Gastroesophageal sphincter (tissue), 4 donors: ENCODE data around the gene XPA. TPM values are rescaled to one million over a fixed set of nuclear protein-coding genes. Genes with fewer than 3 reads are reported as not detected.
A peak's percentile ranks its signal among the peaks of the same experiment; 100 is the strongest.

ENCODE experiments used
- ATAC-seq: fragments of 150-250 bp; one replicate; pipeline ENCODE4 v1.9.1; 2016; ENCODE audit warnings: mild to moderate bottlenecking, moderate library complexity
- H3K27ac ChIP-seq, 4 donors: fragments of 200-600 bp; sonication (generic) in 3 of 4; 1 replicate in 3 of 4; 2 replicates in 1 of 4; pipeline ENCODE4 v1.5.1; 2016 to 2019
- H3K27me3 ChIP-seq: fragments of 200-600 bp; sonication (generic); one replicate; pipeline ENCODE4 v1.5.1; 2019
- H3K36me3 ChIP-seq, 2 donors: fragments of 200-600 bp; sonication (generic); one replicate each; pipeline ENCODE4 v1.5.1; 2019; ENCODE audit warnings: control low read depth in 1 of 2
- H3K4me1 ChIP-seq, 3 donors: fragments of 200-600 bp; sonication (generic); 1 replicate in 2 of 3; 2 replicates in 1 of 3; pipeline ENCODE4 v1.5.1; 2016 to 2019; ENCODE audit warnings: control low read depth in 2 of 3
- H3K4me3 ChIP-seq, 2 donors: fragments of 200-600 bp; sonication (generic); one replicate each; pipeline ENCODE4 v1.5.1; 2019; ENCODE audit warnings: mild to moderate bottlenecking in 1 of 2, moderate library complexity in 1 of 2
- H3K9me3 ChIP-seq, 3 donors: fragments of 200-600 bp; sonication (generic); one replicate each; pipeline ENCODE4 v1.5.1; 2017 to 2019; ENCODE audit warnings: control low read depth in 2 of 3
- EP300 ChIP-seq: sonication (generic); formaldehyde crosslinking; IDR thresholded peaks from one replicate; pipeline ENCODE4 v1.6.1; 2017; ENCODE audit warnings: antibody characterized with exemption, mild to moderate bottlenecking
- POLR2A ChIP-seq, 2 donors: fragments of 450-650 bp; IDR thresholded peaks; one replicate each; pipeline ENCODE4 v1.6.1; 2017; ENCODE audit warnings: antibody characterized with exemption in 2 of 2, mild to moderate bottlenecking in 2 of 2, moderate library complexity in 1 of 2
- POLR2AphosphoS5 ChIP-seq: sonication (generic); formaldehyde crosslinking; IDR thresholded peaks from one replicate; pipeline ENCODE4 v1.6.1; 2017; ENCODE audit warnings: antibody characterized with exemption
- WGBS, 2 donors: methylation state at CpG; one replicate each; pipeline ENCODE4 v1.1.5; 2018; ENCODE audit warnings: low coverage in 1 of 2; 5-methylcytosine and 5-hydroxymethylcytosine counted together
- total RNA-seq, 4 donors: library from RNA; depleted of rRNA; stranded (reverse); fragments of >200 nt; gene quantifications; one replicate each; pipeline ENCODE4 v1.1.0, GENCODE V29; 2016
- TF ChIP-seq, protein P1 (sequence below), 4 experiments: fragments of 200-600 bp in 2 of 4; fragments of 450-650 bp in 2 of 4; sonication (generic) in 1 of 4; IDR thresholded peaks; one replicate each; pipeline ENCODE4 v1.5.1; 2017 to 2019; ENCODE audit warnings: antibody characterized with exemption in 4 of 4, mild to moderate bottlenecking in 2 of 4, moderate library complexity in 2 of 4

Gene XPA
- total RNA-seq, 4 donors from 2014 or later, result 24.2 to 27.6 (median 25.8) TPM

DNA sequence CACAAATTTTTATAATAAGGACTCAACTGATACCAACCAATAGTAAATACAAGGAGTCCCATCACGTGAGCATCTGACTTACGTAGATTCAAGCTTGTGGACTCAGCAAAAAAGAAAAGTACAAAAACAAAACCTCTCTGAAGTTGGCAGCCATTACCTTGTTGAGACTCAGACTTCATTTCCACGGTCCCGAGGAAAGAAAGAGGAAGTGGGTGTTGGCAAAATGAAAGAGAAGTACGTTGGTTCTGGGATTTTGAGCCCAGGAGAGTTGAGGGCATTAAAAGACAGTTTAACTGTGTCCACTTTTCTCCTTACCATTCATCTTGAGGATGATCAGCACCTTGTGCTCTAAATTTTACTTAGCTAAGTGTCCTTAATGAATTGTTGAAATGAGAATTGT is 36.8 kb downstream of the XPA start:
- peak; percentile 28 for ATAC-seq
- no peaks in the 10 kb centered on the region for H3K9me3 ChIP-seq
- H3K4me1 ChIP-seq, result peaks cover 0 to 5% (median 0%) of the 10 kb centered on the region in 3 donors
- no peak overlapping the region for H3K27ac ChIP-seq
- TF ChIP-seq EP300 (no peak), POLR2AphosphoS5 (no peak), POLR2A (IDR thresholded peaks at IDR 0.05) (no peak)
- TF ChIP-seq, protein P1, sequence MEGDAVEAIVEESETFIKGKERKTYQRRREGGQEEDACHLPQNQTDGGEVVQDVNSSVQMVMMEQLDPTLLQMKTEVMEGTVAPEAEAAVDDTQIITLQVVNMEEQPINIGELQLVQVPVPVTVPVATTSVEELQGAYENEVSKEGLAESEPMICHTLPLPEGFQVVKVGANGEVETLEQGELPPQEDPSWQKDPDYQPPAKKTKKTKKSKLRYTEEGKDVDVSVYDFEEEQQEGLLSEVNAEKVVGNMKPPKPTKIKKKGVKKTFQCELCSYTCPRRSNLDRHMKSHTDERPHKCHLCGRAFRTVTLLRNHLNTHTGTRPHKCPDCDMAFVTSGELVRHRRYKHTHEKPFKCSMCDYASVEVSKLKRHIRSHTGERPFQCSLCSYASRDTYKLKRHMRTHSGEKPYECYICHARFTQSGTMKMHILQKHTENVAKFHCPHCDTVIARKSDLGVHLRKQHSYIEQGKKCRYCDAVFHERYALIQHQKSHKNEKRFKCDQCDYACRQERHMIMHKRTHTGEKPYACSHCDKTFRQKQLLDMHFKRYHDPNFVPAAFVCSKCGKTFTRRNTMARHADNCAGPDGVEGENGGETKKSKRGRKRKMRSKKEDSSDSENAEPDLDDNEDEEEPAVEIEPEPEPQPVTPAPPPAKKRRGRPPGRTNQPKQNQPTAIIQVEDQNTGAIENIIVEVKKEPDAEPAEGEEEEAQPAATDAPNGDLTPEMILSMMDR (IDR thresholded peaks at IDR 0.05), result no peak
- no peak overlapping the region for H3K4me3 ChIP-seq
- WGBS, 2 donors, result 57 to 81% methylated on average over 5 of the region's 5 CpGs
- H3K27me3 ChIP-seq, result no peaks in the 10 kb centered on the region
- H3K36me3 ChIP-seq, result peaks cover 10 to 100% of the 10 kb centered on the region in 2 donors

DNA sequence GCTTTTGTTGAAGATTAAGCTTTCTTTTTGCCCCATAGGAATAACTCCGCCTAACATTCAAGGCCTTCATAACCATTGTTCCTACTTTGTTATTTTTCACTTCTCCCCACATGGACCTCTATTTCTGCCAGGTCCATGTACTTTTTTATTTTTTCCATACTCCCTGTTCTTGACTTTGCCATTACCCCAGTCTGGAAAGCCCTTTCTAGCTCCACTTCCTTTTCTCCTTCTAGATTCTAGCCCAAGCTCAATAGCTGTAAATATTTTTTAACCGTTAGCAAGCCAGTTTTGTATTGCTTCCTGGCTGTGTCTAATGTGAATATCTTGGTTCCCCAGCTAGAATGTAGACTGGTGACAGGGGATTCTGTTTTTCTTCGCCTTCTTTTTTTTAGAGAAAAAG is 37.4 kb downstream of the XPA start:
- Histone ChIP-seq H3K36me3 (peaks cover 5 to 100% of the 10 kb centered on the region in 2 donors), H3K4me1 (peaks cover 0 to 5% (median 0%) of the 10 kb centered on the region in 3 donors), H3K27ac (peak overlapping the region in 1 of 4 donors; percentile 14), H3K4me3 (no peak overlapping the region), H3K9me3 (no peaks in the 10 kb centered on the region), H3K27me3 (no peaks in the 10 kb centered on the region)
- no peak for ATAC-seq
- TF ChIP-seq, protein P1 (IDR thresholded peaks at IDR 0.05), result no peak
- TF ChIP-seq POLR2AphosphoS5 (no peak), EP300 (no peak), POLR2A (IDR thresholded peaks at IDR 0.05) (no peak)
- 73 to 96% methylated on average over 3 of the region's 3 CpGs for WGBS, 2 donors

DNA sequence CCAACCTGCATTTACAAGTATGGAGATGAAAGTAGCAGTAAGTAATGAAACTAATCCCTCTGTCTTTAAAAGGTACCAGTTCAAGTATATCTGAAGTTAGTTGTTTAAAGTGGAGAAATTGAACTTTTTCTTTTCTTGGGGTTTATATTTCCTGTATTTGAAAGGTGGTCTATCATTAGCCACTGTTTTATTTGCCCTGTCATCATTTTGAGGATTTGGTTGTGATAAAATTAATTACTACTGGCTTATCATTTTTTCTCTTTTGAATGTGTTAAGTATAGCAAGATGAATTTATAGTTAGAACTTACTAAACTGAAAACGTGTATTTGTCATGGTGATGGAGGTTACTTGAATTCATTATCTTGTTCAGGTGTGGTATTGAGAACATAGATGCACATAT is 38.4 kb downstream of the XPA start:
- Histone ChIP-seq H3K4me1 (peaks cover 0 to 5% (median 0%) of the 10 kb centered on the region in 3 donors), H3K27ac (no peak overlapping the region), H3K27me3 (no peaks in the 10 kb centered on the region), H3K36me3 (peaks cover 7 to 100% of the 10 kb centered on the region in 2 donors), H3K4me3 (no peak overlapping the region), H3K9me3 (no peaks in the 10 kb centered on the region)
- ATAC-seq, result no peak
- WGBS, 2 donors, result 57 to 70% methylated on average over 1 of the region's 1 CpG
- TF ChIP-seq, protein P1 (IDR thresholded peaks at IDR 0.05), result no peak
- TF ChIP-seq POLR2A (IDR thresholded peaks at IDR 0.05), result no peak
- TF ChIP-seq POLR2AphosphoS5, result no peak
- no peak for TF ChIP-seq EP300

DNA sequence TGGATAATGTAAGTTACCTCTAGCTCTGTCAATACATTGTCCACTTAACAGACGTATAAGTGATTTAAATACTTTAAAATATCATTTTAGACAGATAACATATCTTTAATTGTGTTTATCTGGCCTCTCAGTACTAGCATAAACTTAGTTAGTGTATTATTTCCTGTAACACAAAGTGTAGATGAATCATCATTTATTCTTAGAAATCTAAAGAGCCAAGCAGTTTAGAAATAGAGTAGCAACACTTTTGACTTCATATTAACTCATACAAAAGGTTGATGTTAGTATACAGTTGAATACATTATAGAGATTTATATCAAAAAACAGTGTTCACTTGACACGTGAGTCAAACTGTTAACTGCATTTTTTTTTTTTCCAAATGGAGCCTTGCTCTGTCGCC is 45.5 kb downstream of the XPA start:
- ATAC-seq, result no peak
- H3K4me1 ChIP-seq, result no peaks in the 10 kb centered on the region
- H3K4me3 ChIP-seq, result no peak overlapping the region
- peaks cover 3 to 99% of the 10 kb centered on the region in 2 donors for H3K36me3 ChIP-seq
- no peaks in the 10 kb centered on the region for H3K27me3 ChIP-seq
- WGBS, 2 donors, result 74 to 75% methylated on average over 2 to 3 of the region's 3 CpGs
- no peak overlapping the region for H3K27ac ChIP-seq
- TF ChIP-seq POLR2A (IDR thresholded peaks at IDR 0.05), result no peak
- no peak for TF ChIP-seq EP300
- TF ChIP-seq POLR2AphosphoS5, result no peak
- TF ChIP-seq, protein P1 (IDR thresholded peaks at IDR 0.05), result no peak
- no peaks in the 10 kb centered on the region for H3K9me3 ChIP-seq

DNA sequence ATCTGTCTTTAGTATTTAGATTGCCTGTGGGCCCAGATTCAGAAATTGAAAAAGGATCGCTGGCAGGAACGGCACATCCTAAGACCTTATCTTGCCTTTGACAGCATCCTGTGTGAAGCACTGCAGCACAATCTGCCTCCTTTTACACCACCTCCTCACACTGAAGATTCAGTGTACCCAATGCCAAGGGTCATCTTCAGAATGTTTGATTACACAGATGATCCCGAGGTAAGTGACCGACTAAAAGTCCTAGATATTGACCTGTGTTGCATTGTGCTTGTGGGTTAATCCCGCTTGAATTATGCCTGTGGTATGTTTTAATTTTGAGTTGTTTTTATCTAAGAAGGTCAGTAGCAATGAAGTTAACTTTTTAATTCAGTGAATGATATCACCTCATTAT is 49.1 kb downstream of the XPA start:
- Histone ChIP-seq H3K27me3 (no peaks in the 10 kb centered on the region), H3K9me3 (no peaks in the 10 kb centered on the region), H3K36me3 (peaks cover 0 to 97% of the 10 kb centered on the region in 2 donors), H3K27ac (no peak overlapping the region), H3K4me3 (no peak overlapping the region), H3K4me1 (no peaks in the 10 kb centered on the region)
- no peak for ATAC-seq
- no peak for TF ChIP-seq EP300
- TF ChIP-seq POLR2AphosphoS5, result no peak
- TF ChIP-seq POLR2A (IDR thresholded peaks at IDR 0.05), result no peak
- TF ChIP-seq, protein P1 (IDR thresholded peaks at IDR 0.05), result no peak
- 93 to 98% methylated on average over 3 to 5 of the region's 5 CpGs for WGBS, 2 donors
